Lower leg skin (tissue), 4 donors: ENCODE measurements around the gene KCNJ2. TPM values are rescaled to one million over a fixed set of nuclear protein-coding genes. Genes with fewer than 3 reads are reported as not detected.

ENCODE experiments used
- DNase-seq, 2 donors: peaks; one replicate each; pipeline ENCODE4 v3.0.0-alpha.2; 2019; ENCODE audit warnings: low spot score in 2 of 2
- H3K4me3 ChIP-seq: fragments of 200-600 bp; sonication (generic); 2 replicates; pipeline ENCODE4 v1.5.1; 2017; ENCODE audit warnings: mild to moderate bottlenecking, low read depth; ENCODE audit not compliant: poor library complexity, severe bottlenecking
- CTCF ChIP-seq, 3 donors: fragments of 450-650 bp; IDR thresholded peaks; one replicate each; pipeline ENCODE4 v1.5.1; 2016; ENCODE audit warnings: antibody characterized with exemption in 3 of 3, mild to moderate bottlenecking in 3 of 3, moderate library complexity in 2 of 3
- POLR2A ChIP-seq, 2 donors: fragments of 450-650 bp; IDR thresholded peaks; one replicate each; pipeline ENCODE4 v1.6.1; 2016 to 2017; ENCODE audit warnings: antibody characterized with exemption in 2 of 2, mild to moderate bottlenecking in 1 of 2, moderate library complexity in 1 of 2
- WGBS, 2 donors: methylation state at CpG; one replicate each; pipeline ENCODE4 v1.1.5; 2018; 5-methylcytosine and 5-hydroxymethylcytosine counted together
- intact Hi-C: fragments of 100-400 bp; cut with DNase I; formaldehyde crosslinking; loops from one replicate; pipeline ENCODE4 v1.15.0; 2023; ENCODE audit warnings: low total_unique reads
- total RNA-seq, 4 donors: library from RNA; depleted of rRNA; stranded (reverse); fragments of >200 nt; gene quantifications; one replicate each; pipeline ENCODE4 v1.1.0, GENCODE V29; 2016

KCNJ2 gene
- total RNA-seq, 4 donors from 2014 or later: 5.6 to 11.4 (median 9.7) TPM

GRCh38 chr17:70171159-70171558 lies 1.8 kb downstream of the KCNJ2 start:
- DNase-seq: no peak
- no peak for TF ChIP-seq POLR2A (IDR thresholded peaks at IDR 0.05)
- no peak for TF ChIP-seq CTCF (IDR thresholded peaks at IDR 0.05)
- WGBS, 2 donors: 41 to 44% methylated on average over 5 of the region's 5 CpGs
- no peak overlapping the region for H3K4me3 ChIP-seq
- intact Hi-C loops: no loop called here

GRCh38 chr17:70172449-70172848 lies 3.1 kb downstream of the KCNJ2 start:
- DNase-seq: no peak
- WGBS, 2 donors: 35 to 38% methylated on average over 2 of the region's 2 CpGs
- TF ChIP-seq POLR2A (IDR thresholded peaks at IDR 0.05) (no peak), CTCF (IDR thresholded peaks at IDR 0.05) (no peak)
- no peak overlapping the region for H3K4me3 ChIP-seq
- intact Hi-C loops: no loop called here

- WGBS, 2 donors: 48 to 52% methylated on average over 2 of the region's 2 CpGs
Measured at GRCh38 chr17:70172923-70173322, 3.6 kb downstream of the KCNJ2 start.

GRCh38 chr17:70173681-70174080 lies 4.3 kb downstream of the KCNJ2 start:
- 56 to 64% methylated on average over 4 of the region's 4 CpGs for WGBS, 2 donors
- intact Hi-C loops: no loop called here
- no peak for DNase-seq
- no peak overlapping the region for H3K4me3 ChIP-seq
- no peak for TF ChIP-seq POLR2A (IDR thresholded peaks at IDR 0.05)

More at GRCh38 chr17:70172923-70173322, 3.6 kb downstream of the KCNJ2 start:
- TF ChIP-seq CTCF (IDR thresholded peaks at IDR 0.05) (no peak), POLR2A (IDR thresholded peaks at IDR 0.05) (no peak)
- no peak for DNase-seq
- H3K4me3 ChIP-seq: no peak overlapping the region
- intact Hi-C loops: no loop called here

- intact Hi-C loops: no loop called here
- DNase-seq: no peak
- 52 to 57% methylated on average over 5 of the region's 5 CpGs for WGBS, 2 donors
- H3K4me3 ChIP-seq: no peak overlapping the region
- TF ChIP-seq CTCF (IDR thresholded peaks at IDR 0.05) (no peak), POLR2A (IDR thresholded peaks at IDR 0.05) (no peak)
Measured at GRCh38 chr17:70181376-70181775, 12.0 kb downstream of the KCNJ2 start.

- WGBS, 2 donors: 73 to 77% methylated on average over 3 of the region's 3 CpGs
- H3K4me3 ChIP-seq: no peak overlapping the region
- TF ChIP-seq CTCF (IDR thresholded peaks at IDR 0.05) (no peak), POLR2A (IDR thresholded peaks at IDR 0.05) (no peak)
- DNase-seq: no peak
- intact Hi-C loops: no loop called here
Measured at GRCh38 chr17:70181866-70182265, 12.5 kb downstream of the KCNJ2 start.
